ENCODE data around the gene C11orf86.

- TF ChIP-seq POLR2A (IDR thresholded peaks at IDR 0.05; ENCODE audit: low read depth, low read length) (no peak), POLR2AphosphoS5 (IDR thresholded peaks at IDR 0.05; ENCODE audit: low read depth, low read length) (no peak)
These were observed 7.3 kb upstream of the C11orf86 start for GRCh38 chr11:66967670-66968425.
